HepG2 (cell line): ENCODE data around the gene NCAPD2. TPM values are rescaled to one million over a fixed set of nuclear protein-coding genes. Genes with fewer than 3 reads are reported as not detected.

Experiments used
- ATAC-seq: fragments of 200-7000 bp; cut with Tn5 transposase; 3 replicates; pipeline ENCODE4 v1.9.1; 2020; ENCODE audit warnings: mild to moderate bottlenecking, moderate library complexity
- BruUV-seq: library from RNA; stranded (reverse); fragments of 400-500 nt; replicated peaks from 2 replicates; lab custom pipeline; 2021; lab: Mats Ljungman, UMichigan
- CTCF ChIA-PET: fragments of 300-600 bp; formaldehyde crosslinking; extraction: SDS; loops from one replicate; lab custom pipeline; 2021; ENCODE audit warnings: low total read pairs, inconsistent platforms, low intra/inter-chr PET ratio; lab: Yijun Ruan, JAX
- POLR2A ChIA-PET: fragments of 350-600 bp; sonication (Branson Sonifier 250); formaldehyde crosslinking; loops from one replicate; lab custom pipeline; 2020; ENCODE audit warnings: antibody characterized with exemption, inconsistent platforms; lab: Yijun Ruan, JAX
- DNase-seq: peaks from one replicate; pipeline ENCODE4 v3.0.0-alpha.2; 2015; ENCODE audit warnings: low spot score
- FAIRE-seq: peaks from 3 replicates; lab custom pipeline; 2011; peaks lifted over from hg19 to GRCh38; lab: Jason Lieb, UNC
- H2AFZ ChIP-seq: one replicate; pipeline ENCODE4 v1.6.1; 2011; ENCODE audit warnings: low read length, inconsistent platforms
- H3K27ac ChIP-seq: fragments of 300-600 bp; 3 replicates; pipeline ENCODE4 v1.8.0; 2011; ENCODE audit warnings: mixed run types, mild to moderate bottlenecking, mixed read lengths, low read length, inconsistent platforms; ENCODE audit not compliant: insufficient read depth; ENCODE audit errors: extremely low read length
- H3K27me3 ChIP-seq, 2 experiments: fragments of 200-600 bp in 1 of 2; 2 replicates in 1 of 2; 3 replicates in 1 of 2; pipeline versions ENCODE4 v1.6.0 to v1.8.0; 2011; ENCODE audit warnings: low read length in 2 of 2, mild to moderate bottlenecking in 2 of 2, moderate library complexity in 2 of 2, inconsistent platforms in 1 of 2; ENCODE audit not compliant: insufficient read depth in 2 of 2, control insufficient read depth in 1 of 2
- H3K36me3 ChIP-seq, 2 experiments: fragments of 200-600 bp in 1 of 2; replicated peaks in 1 of 2; 2 replicates in 1 of 2; 3 replicates in 1 of 2; pipeline versions ENCODE4 v1.5.1 to v1.8.0; 2011; ENCODE audit warnings: low read length in 2 of 2, inconsistent platforms in 1 of 2; ENCODE audit not compliant: insufficient read depth in 2 of 2, control insufficient read depth in 1 of 2
- H3K4me1 ChIP-seq: 2 replicates; pipeline ENCODE4 v1.5.1; 2012; ENCODE audit warnings: low read length, inconsistent platforms; ENCODE audit not compliant: insufficient read depth
- H3K4me2 ChIP-seq: 2 replicates; pipeline ENCODE4 v1.6.0; 2011; ENCODE audit warnings: low read depth, low read length, inconsistent platforms
- H3K4me3 ChIP-seq, 3 experiments: fragments of 200-600 bp in 1 of 3; sonication (generic), shearing (Covaris generic) in 1 of 3; replicated peaks in 1 of 3; 2 replicates each; pipeline ENCODE4 v1.5.1; 2011 to 2016; ENCODE audit warnings: low read length in 3 of 3, inconsistent platforms in 2 of 3, low read depth in 2 of 3, mild to moderate bottlenecking in 2 of 3, control low read depth in 1 of 3, mixed read lengths in 1 of 3; ENCODE audit not compliant: insufficient read depth in 1 of 3
- H3K79me2 ChIP-seq: one replicate; pipeline ENCODE4 v1.6.1; 2011; ENCODE audit warnings: low read length, inconsistent platforms; ENCODE audit not compliant: insufficient read depth
- H3K9ac ChIP-seq: 2 replicates; pipeline ENCODE4 v1.6.0; 2011; ENCODE audit warnings: mild to moderate bottlenecking, low read depth, low read length, inconsistent platforms; ENCODE audit not compliant: insufficient read depth
- H3K9me3 ChIP-seq: 2 replicates; pipeline ENCODE4 v1.5.1; 2012; ENCODE audit warnings: mild to moderate bottlenecking, low read length
- H4K20me1 ChIP-seq: 2 replicates; pipeline ENCODE4 v1.6.0; 2011; ENCODE audit warnings: inconsistent platforms, mild to moderate bottlenecking, low read length, moderate library complexity; ENCODE audit not compliant: insufficient read depth
- MAFF ChIP-seq: IDR thresholded peaks from 2 replicates; pipeline ENCODE4 v1.6.1; 2011; ENCODE audit warnings: low read depth, low read length, improper control_type of control experiment
- MAFK ChIP-seq, 2 experiments: IDR thresholded peaks in 1 of 2; conservative IDR thresholded peaks in 1 of 2; 2 replicates each; pipeline ENCODE4 v1.6.1; 2011; ENCODE audit warnings: improper control_type of control experiment in 2 of 2, low read length in 2 of 2
- SOX5 ChIP-seq: IDR thresholded peaks from 2 replicates; pipeline ENCODE4 v1.6.1; 2016; ENCODE audit warnings: borderline replicate concordance
- WGBS: methylation state at CpG from one replicate; pipeline ENCODE4 v1.1.6; 2017; ENCODE audit warnings: low lambda C conversion rate; 5-methylcytosine and 5-hydroxymethylcytosine counted together
- in situ Hi-C: cut with HindIII; loops from 2 replicates; pipeline ENCODE4 v1.10.0; 2017; ENCODE audit warnings: low pct_unique_long_range_greater_than_20kb; ENCODE audit not compliant: extremely low pct_ligation_motif_present
- intact Hi-C: fragments of 100-400 bp; cut with micrococcal nuclease; formaldehyde crosslinking; loops from one replicate; pipeline ENCODE4 v1.10.0; 2022; ENCODE audit not compliant: unreplicated experiment
- polyA plus RNA-seq, 8 experiments: library from polyadenylated mRNA; depleted of rRNA in 3 of 8; stranded (reverse) in 7 of 8; unstranded in 1 of 8; fragments of >200 nt; fragmentation: Illumina TruSeq in 4 of 8; extraction: Trizol in 4 of 8; gene quantifications; 2 replicates each; pipeline versions ENCODE4 v1.2.1 to v1.2.3, GENCODE V29; 2011 to 2016; ENCODE audit warnings: low read depth in 4 of 8, missing spikeins in 1 of 8, mixed read lengths in 1 of 8; ENCODE audit not compliant: insufficient read depth in 1 of 8
- total RNA-seq, 5 experiments: library from RNA; depleted of rRNA; stranded (reverse); fragments of >200 nt; fragmentation: Illumina TruSeq; extraction: Trizol; gene quantifications; 2 replicates each; pipeline ENCODE4 v1.2.3, GENCODE V29; 2016; ENCODE audit warnings: low read depth in 1 of 5
- TF ChIP-seq, protein P1 (sequence below): sonication (generic); formaldehyde crosslinking; IDR thresholded peaks from 2 replicates; pipeline ENCODE4 v1.8.0; 2022; ENCODE audit warnings: low read depth, missing genetic modification reagents

The NCAPD2 gene
- total and polyA plus RNA-seq, 2 of the 13 experiments (the other 11 are each of a cell fraction or from before 2014, with no cell fraction given): 51.1 to 65.6 TPM

DNA sequence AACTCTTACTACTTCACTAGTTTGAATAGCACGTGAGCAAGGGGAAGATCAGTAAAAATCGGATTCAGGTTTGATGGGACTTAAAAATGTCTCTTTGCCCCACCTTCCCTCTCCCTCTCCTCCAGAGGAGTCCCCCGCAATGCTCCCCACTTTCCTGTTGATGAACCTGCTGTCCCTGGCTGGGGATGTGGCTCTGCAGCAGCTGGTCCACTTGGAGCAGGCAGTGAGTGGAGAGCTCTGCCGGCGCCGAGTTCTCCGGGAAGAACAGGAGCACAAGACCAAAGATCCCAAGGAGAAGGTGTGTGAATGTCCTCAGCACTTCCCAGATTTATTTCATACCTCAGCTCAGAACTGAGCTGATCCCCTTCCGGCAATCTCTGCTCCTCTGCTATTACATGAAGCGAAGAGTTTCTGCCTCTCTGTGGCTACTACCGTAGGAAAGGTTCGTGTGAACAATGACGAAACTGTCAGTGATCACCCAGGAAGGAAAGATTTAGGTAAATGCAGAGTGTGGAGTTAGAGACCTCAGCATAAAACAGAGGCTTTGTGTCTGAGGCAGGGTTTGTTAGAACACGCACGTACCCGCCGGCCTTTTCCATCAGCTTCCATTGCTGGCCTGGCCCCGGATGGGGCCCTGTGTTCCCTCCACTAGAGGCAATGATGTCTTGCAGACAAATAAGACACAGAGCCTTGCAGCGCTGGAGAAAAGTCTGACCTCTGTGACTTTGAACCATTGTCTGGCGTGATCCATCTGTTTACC, 33.0 kb downstream of the NCAPD2 start (continued):
- TF ChIP-seq, protein P1, sequence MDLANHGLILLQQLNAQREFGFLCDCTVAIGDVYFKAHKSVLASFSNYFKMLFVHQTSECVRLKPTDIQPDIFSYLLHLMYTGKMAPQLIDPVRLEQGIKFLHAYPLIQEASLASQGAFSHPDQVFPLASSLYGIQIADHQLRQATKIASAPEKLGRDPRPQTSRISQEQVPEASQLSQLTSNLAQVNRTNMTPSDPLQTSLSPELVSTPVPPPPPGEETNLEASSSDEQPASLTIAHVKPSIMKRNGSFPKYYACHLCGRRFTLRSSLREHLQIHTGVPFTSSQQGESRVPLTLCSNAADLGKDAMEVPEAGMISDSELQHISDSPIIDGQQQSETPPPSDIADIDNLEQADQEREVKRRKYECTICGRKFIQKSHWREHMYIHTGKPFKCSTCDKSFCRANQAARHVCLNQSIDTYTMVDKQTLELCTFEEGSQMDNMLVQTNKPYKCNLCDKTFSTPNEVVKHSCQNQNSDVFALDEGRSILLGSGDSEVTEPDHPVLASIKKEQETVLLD (CRISPR knock-in tag): no peak
- TF ChIP-seq, all 625 proteins: peak for 0

DNA sequence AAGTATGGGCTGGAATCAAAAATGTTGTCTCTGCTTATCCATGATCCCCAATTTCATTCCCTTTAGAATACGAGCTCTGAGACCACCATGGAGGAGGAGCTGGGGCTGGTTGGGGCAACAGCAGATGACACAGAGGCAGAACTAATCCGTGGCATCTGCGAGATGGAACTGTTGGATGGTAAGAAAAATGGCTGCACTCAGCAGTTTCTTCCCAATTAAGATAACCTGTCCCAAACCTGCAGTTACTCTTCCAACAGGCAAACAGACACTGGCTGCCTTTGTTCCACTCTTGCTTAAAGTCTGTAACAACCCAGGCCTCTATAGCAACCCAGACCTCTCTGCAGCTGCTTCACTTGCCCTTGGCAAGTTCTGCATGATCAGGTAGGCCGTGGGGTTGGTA, 33.8 kb downstream of the NCAPD2 start:
- Histone ChIP-seq H3K4me3 (no peak overlapping the region), H3K79me2 (peaks cover 3% of the 10 kb centered on the region), H3K9ac (no peak overlapping the region), H3K4me2 (no peak overlapping the region), H3K27ac (no peak overlapping the region), H2AFZ (no peak overlapping the region), H3K4me1 (peaks cover 26% of the 10 kb centered on the region), H3K36me3 (peaks cover 48 to 83% of the 10 kb centered on the region in 2 experiments), H3K9me3 (no peaks in the 10 kb centered on the region), H4K20me1 (no peaks in the 10 kb centered on the region), H3K27me3 (no peaks in the 10 kb centered on the region)
- BruUV-seq: no TSS peak
- in situ Hi-C loops (no loop called here), intact Hi-C loops (no loop called here)
- POLR2A ChIA-PET: no interaction called here
- no peak for DNase-seq
- ATAC-seq: no peak
- 99% methylated on average over 4 of the region's 4 CpGs for WGBS
- FAIRE-seq: no peak
- TF ChIP-seq SOX5 (no peak), MAFF (peak; percentile 29; the same call in 1 of the 2 replicates), MAFK (conservative IDR thresholded peaks at IDR 0.05 in 1 of 2, IDR thresholded peaks at IDR 0.05 in 1 of 2; ENCODE audit: low read length in 2 of 2) (peak; percentile 15 to 75; a peak in 2 of 4 replicates)
- CTCF ChIA-PET: no interaction called here
